ENCODE data around the gene MMP17.

Gene MMP17

GRCh38 chr12:131896080-131896810, 68.1 kb downstream of the MMP17 start:
- DNase-seq = no peak

- DNase-seq = no peak
Observed at GRCh38 chr12:131896811-131897270, 68.6 kb downstream of the MMP17 start.

- no peak for DNase-seq
Observed at GRCh38 chr12:131897276-131897675, 69.1 kb downstream of the MMP17 start.

- no peak for DNase-seq
Observed at GRCh38 chr12:131897875-131898274, 69.7 kb downstream of the MMP17 start.

GRCh38 chr12:131900397-131900796, 72.2 kb downstream of the MMP17 start:
- DNase-seq = no peak
